Kidney tubule cell (primary cell): ENCODE measurements around the gene PDE3A.
"Not testable (repeated sequence)": the region's sequence is repeated elsewhere in the genome, so short reads cannot be mapped to it uniquely, and the experiment has no call there.

Experiments
- DNase-seq: peaks from one replicate; pipeline ENCODE4 v3.0.0-alpha.2; 2018; ENCODE audit warnings: low spot score

The PDE3A gene

DNA sequence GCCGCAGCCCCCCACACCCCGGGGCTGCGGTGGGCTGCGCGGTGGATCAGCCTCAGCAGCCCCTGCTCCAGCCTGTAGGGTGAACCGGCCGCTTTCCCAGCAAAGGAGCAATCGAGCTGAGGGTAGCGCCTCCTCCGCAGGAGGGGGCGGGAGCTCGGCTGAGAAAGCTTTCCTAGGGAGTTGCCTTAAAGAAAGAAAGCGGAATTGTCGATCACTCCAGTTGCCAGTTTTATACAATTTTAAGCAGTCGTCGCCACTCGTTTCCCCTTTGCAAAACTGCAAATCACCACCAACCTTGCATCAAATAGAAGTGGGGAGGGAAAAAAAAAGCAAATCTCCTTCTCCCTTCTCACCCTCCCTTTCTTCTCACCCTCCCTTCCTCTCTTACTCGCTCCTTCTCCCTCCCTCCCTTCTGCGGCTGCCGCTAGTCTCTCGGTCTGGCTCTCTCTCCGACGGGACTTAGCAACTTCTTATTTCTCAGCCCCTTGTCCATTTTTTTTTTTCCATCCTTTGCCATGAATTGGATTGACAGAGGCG, at the start of gene PDE3A:
Gene PDE3A (plus strand): TSS at position 424 of the 537 bp plus-strand sequence. CDS start 748 bp downstream, outside the sequence.
- DNase-seq, result peak; percentile 61

DNA sequence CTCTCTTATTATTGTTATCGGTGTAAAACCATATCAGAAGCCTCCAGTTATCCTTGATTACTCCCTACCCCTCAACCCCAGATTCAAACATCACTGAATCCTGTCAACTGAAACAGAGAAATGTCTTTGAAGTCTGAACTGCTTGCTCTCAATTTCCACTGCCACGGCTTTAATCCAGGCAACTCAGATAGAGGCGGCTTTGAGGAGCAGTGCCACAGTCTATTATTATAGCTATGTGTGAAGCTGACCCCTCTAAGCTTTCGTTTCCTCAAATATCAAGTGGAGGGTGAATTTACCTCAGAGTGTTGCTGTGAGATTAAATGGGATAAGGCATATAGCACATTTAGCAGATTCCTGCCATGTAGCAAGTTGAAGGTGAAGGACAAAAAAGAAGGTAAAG, 49.0 kb upstream of the PDE3A start:
- no peak for DNase-seq

DNA sequence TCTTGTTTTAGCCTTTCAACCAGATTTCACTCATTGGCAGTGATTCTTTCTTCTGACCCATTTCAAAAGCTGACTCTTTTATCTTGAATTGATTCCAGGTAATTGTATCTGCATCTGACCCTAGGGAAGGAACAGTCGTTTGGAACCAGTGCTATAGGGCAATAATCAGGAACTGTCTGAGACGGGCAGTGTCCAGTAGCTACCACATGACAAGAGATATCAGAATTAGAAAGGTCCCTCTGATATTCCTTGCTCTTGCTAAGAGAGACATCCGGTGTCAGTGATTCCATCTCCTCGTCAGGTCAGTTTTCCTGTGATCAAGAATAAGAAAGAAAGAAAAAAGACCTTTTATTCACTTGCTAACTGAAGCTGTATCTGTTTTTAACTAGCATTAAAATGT, 47.8 kb upstream of the PDE3A start:
- DNase-seq, result no peak

DNA sequence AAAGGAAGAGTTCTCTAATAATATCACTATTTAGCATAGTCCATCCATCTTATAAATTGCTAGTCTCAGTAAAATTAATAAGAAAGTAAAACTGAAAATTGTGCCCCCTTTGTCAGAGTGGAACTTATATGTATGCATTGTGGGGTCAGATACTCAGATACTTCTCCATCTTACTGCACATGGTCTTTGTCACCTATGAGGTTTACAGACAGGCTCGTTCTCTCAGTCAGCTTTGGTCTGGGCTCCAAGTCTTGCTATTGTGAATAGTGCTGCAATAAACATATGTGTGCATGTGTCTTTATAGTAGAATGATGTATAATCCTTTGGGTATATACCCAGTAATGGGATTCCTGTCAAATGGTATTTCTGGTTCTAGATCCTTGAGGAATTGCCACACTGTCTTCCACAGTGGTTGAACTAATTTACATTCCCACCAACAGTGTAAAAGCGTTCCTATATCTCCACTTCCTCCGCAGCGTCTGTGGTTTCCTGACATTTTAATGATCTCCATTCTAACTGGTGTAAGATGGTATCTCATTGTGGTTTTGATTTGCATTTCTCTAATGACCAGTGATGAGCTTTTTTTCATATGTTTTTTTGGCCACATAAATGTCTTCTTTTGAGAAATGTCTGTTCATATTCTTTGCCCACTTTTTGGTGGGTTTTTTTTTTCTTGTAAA, 37.4 kb upstream of the PDE3A start:
- not testable (repeated sequence) for DNase-seq

DNA sequence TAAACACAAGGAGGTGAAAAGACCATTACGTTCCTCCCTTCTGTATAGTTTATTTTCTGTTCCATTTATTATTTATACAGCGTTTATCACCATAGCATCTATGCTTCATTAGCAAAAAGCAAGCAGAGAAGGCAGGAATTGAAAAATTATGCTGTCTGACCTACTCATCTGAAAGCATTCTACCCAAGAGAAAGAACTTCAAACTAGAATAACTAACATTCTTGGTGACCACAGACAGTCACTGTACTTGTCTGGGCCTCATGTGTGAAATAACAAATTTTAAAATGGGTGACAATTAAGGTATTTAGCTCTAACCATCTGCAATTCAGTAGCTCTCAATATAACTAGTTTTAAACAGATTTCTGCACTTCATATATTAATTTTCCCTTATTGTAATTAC, 29.3 kb upstream of the PDE3A start:
- DNase-seq, result peak; percentile 2

DNA sequence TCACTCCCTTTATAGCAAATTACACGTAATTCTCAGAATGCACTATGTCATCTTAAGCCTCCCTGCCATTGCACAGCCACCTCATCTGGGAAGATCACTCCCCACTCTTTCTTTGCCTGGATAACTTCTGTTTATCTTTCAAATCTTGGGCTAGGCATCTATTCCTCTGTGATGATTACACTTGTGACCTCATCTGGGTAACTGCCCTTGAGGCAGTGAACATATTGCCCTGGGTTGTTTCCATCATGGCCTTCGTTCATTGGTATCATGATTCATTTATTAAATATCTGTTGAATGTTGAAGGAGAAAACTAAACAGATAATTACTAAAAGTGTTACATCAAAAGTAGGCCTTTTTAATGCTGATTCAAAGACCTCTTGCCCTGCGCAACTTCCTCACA, 26.2 kb upstream of the PDE3A start:
- DNase-seq, result peak; percentile 18

DNA sequence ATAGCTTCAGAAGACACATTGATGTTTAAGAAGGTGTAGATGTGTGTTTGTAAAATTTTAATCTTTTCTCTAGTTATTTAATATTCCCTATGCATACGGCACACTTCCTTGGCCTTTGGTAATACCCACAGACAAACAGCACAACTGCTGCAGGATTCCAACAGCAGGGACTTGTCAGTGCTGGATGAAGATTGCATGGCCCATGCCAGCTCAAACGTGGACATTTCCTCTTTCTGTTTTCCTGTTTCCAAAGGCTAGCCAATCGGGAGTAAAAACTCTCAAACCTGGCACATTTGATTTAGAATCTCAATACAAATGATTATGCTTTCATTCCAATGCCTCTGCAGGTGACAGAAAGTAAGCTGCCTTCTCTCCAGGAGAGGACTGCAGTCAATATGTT, 22.5 kb upstream of the PDE3A start:
- no peak for DNase-seq

DNA sequence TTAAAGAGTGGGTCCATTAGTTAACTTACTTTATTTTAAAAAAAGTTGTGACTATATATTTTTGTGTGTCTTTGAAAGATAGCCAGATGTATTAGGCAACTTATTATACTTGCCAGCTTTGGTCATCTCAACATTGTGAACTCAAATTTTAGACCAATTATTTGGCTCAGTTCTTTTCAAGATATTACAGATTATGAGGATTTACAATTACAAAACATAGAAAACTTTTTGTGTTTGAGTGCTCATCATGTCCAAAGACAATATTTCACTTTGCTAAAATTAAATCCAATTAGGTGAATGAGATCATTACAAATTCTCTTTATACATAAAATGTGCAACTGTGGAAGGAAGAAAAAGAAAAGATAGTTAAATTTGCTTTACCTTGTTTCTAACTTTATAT, 18.3 kb upstream of the PDE3A start:
- DNase-seq, result no peak

DNA sequence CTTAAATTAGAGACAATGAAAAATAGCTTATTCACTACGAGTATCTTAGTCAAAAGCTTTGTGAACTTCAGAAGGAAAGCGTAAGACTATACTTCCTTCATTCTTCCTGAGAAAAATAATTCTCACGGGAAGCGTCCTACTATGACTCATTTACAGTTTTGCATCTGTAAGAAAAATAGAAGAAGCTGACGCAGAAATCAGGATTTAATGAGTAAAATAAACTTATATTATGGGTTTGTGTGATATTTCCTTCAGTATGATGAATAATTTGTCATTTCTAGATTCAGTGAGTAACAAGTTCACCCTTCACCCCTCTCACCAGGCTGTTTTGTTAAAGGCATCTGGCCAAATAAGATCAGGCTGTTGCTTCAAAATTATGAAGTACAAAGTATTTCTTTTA, 17.8 kb upstream of the PDE3A start:
- no peak for DNase-seq

DNA sequence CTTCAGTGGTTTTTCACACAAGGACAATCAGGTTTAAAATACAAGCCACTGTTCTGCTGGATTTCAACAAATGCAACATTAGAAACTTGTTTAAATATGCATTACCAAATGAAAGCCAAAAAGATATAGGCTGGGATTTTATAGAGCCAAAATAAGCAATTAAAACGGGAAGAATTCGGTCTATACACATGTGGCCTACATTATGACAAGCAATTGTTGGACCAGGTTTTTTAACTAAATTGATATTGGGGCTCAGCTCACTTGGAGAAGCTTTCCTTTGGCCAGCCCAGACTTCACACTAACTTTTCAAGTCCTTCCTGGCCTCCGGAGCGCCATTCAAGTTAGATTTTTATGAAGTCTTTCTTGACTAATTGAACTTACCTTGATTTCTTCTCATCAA, 16.9 kb upstream of the PDE3A start:
- no peak for DNase-seq

DNA sequence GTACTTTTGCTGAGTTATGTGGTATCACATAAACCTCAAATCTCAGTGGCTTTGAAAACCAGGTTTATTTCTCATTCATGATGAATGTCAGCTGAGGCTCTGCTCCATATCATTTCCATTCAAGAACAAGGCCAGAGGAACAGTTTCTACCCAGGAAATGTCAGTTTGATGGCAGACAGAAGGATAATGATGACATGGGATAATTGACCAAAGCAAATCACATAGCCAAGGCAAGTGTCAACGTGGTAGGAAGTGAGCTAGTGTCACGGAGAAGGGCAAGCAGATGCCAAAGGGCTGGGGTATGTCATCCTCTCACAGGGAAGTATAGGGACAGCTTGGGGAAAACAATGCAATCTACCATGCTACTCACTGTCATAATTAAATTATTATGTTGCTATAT, 12.3 kb upstream of the PDE3A start:
- DNase-seq, result no peak

DNA sequence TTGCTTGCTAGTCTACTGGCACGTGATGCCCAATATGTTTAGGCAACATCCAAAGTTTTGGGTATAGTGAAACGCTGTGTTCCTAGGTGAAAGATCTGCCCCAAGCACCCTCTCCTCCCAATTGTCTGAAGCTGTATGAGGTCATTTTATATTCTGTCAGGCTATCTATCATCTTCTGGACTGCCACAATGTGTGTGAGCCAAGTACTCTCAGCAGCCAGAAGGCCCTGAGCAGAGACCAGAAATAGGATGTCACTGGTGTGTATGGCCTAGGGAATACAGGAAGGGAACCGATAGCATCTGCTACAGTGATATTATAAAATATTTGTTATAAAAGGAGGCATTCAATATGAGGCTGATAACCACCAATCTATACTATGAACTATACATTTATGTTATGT, 7.9 kb upstream of the PDE3A start:
- DNase-seq, result no peak

DNA sequence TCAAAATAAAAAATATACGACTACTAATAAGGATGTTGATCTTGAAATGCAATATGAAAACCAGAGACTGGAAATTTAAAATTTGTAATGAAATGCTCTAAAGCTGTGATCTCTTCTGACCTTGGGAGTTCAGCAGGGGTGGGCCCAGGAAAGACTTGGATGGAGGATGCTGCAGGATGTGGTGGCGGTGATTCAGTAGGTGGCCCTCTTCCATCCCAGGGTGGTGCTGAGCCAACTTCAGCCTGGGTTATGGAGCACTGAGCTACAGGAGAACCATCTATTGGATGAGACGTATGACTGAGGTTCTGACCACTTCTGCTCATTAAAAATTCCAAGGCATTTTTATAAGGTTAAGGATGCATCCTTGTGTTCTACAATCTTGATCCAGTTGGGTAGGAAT, 6.9 kb upstream of the PDE3A start:
- DNase-seq, result no peak

DNA sequence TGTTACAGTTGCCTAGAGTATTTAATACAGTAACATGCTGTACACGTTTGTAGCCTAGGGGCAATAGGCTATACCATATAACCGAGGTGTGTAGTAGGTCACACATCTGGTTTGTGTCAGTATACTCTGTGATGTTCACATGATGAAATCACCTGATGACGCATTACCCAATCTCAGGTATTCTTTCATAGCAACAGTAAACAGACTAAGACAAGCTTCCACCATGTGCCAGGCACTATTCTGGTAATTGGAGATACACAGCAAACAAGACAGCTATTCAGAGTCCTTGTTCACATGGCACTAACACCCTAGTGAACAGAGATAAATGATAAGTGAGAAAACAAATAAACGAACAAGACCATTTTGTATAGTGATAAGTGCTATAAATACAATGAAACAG, 3.8 kb upstream of the PDE3A start:
- no peak for DNase-seq

DNA sequence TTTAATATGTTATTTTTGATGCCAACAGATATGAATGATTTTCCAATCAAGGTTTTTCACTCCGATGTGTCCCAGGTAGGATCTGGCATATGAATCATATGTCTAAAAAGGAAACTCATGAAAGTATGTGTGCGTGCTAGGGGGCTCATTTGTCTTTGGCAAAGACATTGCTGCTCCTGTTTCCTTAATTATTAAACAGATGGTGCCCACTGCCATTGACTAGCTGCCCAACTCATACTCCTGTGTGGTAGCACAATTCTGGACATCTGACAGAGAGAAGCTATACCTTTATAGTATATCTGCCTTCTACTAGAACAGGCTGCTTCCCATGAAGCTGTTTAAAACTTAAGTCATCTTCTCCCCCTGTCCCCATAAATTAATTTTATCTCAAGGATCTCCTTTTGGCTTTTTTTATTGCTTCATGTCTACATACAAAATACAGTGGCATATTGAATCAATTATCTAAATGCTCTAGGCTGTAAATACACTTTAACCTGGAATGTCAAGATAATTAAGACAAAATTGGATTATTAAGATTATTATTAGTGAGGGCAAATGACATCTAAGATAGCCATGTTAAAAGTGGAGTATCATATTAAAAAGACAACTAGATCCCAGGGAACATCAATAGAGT, 1.4 kb upstream of the PDE3A start:
- no peak for DNase-seq

DNA sequence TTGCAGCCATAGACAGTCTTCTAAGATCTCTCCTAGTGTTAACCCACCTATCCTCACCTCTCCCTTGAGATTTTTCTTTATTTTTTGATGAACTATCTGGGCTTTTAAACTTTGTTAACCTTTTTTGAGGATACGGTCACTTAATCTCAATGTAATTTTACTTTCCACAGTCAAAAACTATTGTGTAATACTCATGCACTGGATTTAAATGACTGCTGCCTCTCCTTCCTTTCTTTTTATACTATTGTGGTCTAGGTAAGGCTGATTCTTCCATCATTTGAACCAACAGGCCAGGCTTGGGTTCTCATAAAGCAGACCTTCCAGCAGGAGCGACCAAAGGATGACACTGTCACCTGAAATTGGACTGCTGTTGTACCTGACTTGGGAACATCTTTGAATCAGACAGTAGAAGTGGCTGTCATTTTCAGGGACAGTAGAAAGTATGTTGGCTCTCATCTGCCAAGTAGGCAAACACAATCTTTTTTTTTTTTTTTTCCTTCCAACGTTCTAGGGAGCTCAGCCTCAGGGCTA, 689 bp upstream of the PDE3A start:
- DNase-seq, result no peak

DNA sequence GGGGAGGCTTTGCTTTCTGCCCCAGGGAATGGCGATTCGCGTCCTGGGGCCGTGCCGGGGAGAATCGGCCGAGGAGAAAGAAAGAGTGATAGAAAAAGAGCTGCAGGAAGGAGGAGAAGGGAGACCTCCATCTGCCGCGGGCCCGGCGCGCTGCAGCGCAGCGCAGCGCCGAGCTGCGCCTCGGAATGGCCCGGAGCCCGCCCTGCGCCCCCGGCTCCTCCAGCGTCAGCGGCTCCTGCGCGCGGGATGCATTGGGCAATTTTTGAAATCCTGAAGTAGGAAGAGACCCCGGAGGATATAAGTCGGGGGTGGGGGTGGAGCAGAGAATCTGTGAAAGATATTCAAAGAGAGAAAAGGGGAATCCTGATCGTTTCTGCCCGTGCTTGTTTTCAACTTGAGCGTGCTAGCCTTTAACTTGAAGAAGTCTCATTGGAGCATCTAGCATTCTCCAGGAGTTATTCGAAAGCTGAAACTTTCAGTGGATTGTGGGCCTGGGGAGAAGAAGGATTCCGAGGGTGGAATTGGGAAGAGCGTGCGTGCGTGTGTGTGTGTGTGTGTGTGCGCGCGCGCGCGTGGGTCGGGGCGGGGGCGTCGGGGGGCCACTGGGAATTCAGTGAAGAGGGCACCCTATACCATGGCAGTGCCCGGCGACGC, 441 bp downstream of the PDE3A start:
- peak; percentile 18 for DNase-seq

DNA sequence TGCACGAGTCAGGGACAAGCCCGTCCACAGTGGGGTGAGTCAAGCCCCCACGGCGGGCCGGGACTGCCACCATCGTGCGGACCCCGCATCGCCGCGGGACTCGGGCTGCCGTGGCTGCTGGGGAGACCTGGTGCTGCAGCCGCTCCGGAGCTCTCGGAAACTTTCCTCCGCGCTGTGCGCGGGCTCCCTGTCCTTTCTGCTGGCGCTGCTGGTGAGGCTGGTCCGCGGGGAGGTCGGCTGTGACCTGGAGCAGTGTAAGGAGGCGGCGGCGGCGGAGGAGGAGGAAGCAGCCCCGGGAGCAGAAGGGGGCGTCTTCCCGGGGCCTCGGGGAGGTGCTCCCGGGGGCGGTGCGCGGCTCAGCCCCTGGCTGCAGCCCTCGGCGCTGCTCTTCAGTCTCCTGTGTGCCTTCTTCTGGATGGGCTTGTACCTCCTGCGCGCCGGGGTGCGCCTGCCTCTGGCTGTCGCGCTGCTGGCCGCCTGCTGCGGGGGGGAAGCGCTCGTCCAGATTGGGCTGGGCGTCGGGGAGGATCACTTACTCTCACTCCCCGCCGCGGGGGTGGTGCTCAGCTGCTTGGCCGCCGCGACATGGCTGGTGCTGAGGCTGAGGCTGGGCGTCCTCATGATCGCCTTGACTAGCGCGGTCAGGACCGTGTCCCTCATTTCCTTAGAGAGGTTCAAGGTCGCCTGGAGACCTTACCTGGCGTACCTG, 1.1 kb downstream of the PDE3A start:
- peak; percentile 47 for DNase-seq

DNA sequence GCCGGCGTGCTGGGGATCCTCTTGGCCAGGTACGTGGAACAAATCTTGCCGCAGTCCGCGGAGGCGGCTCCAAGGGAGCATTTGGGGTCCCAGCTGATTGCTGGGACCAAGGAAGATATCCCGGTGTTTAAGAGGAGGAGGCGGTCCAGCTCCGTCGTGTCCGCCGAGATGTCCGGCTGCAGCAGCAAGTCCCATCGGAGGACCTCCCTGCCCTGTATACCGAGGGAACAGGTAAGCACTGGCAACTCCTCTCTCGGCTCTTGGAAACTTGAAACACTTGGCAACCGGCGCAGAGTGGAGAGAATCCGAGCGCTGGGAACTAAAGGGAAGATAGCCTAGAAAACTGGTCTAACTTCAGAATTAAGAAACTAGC, 1.7 kb downstream of the PDE3A start:
- no peak for DNase-seq

DNA sequence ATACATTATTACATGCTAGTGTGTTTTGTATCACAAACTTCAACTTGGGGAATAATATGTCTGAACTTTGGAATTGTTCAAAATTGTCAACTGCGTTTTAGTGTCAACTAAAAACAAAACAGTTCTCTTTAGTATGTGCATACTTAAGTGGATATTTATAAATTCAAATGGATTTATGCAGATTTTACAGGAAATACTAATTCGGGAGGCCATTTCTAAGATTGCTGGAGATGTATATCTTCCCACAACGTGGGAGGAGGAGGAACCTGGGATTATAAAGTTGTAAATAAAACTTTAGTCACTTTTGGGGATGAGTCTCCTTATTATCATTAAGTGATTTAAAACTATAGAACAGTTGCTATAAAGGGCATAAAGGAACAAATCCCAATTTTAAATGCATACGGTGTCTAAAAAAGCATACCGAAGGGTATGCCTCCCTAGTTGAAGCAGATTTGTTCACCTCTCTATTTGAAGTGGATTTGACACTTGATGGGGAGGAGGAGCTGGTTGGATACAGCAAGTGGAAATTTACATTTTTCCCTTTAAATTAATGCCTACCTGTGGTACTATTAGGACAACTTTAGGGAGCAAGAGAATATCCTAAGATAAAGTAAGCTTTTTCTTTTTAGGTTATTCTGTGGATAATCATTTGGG, 2.7 kb downstream of the PDE3A start:
- no peak for DNase-seq

DNA sequence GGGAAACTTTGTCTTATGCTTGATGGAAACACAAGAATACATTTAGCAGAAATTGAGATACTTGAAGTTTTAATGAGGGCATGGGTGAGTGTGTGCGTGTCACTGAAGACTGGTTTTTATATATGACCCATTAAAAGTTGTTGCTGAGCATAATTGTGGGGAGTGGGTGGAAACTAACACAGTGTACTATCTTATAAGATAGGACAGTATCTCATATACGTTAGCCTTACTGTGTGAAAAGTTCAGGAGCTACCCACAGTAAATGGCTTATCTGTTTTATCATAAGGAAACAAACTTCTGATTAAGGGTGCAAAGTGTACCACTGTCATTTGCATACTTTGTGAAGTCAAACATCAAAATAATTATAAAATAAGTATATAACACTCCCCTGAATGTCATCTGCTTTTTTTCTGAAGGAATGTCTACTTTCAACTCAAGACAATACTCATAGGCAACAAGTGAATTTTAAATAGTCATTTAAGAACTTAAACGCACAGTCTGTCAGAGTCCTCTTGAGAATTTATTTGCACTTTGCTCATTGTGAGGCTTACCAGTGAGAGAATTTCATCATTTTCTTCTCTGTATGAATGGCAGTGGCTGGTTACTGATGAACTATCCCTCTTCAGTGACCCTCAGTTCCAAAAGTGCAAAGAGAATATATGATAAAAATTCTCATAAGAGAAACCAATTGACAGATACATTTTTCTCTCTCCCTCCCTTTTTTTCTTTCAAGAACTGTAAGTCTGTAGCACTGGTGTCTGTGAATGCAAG, 4.2 kb downstream of the PDE3A start:
- DNase-seq, result no peak
